Heart left ventricle (tissue), 13 donors: ENCODE results near the gene TPRA1.

ENCODE experiments used
- POLR2A ChIP-seq, 2 donors: fragments of 450-650 bp; IDR thresholded peaks; one replicate each; pipeline ENCODE4 v1.6.1; 2017; ENCODE audit warnings: antibody characterized with exemption in 2 of 2, mild to moderate bottlenecking in 2 of 2, moderate library complexity in 2 of 2
- TF ChIP-seq, protein P1 (sequence below), 12 donors: fragments of 200-600 bp; sonication (generic) in 4 of 12; IDR thresholded peaks; one replicate each; pipeline versions ENCODE4 v1.5.0 to v1.8.0; 2018 to 2022; ENCODE audit warnings: antibody characterized with exemption in 12 of 12, mild to moderate bottlenecking in 5 of 12
- donor health status: ischemic (EF 13 %, LVEDD 7.1; RV severe dilation, severe dysfunction).
- donor health status: DM: no; HTN: yes; CAD: no.
- donor health status: DM: no; HTN: no; CAD: no.
- donor health status: ischemic (EF 25% LVEDD 6.9; RV normal size, moderate dysfunction).
- donor health status: ischemic (EF 25% LVEDD 5.7; RV mildly dilated, moderate dysfunction).
- donor health status: ischemic (EF 35%, LVEDD 5.7; RV mildly dilated, moderate dysfunction).
- donor health status: nonischemic (EF 11% LVEDD 7.7; RV severe dilation, severe dysfunction).
- donor health status: DM: yes; HTN: yes; CAD: no.
- donor health status: PGD.
- donor health status: ischemic (EF 29% LVEDD 5.4; RV normal size, mild dysfunction).
- donor health status: nonischemic (EF 23%, LVEDD 6.1; RV moderate dilation, normal function).

DNA sequence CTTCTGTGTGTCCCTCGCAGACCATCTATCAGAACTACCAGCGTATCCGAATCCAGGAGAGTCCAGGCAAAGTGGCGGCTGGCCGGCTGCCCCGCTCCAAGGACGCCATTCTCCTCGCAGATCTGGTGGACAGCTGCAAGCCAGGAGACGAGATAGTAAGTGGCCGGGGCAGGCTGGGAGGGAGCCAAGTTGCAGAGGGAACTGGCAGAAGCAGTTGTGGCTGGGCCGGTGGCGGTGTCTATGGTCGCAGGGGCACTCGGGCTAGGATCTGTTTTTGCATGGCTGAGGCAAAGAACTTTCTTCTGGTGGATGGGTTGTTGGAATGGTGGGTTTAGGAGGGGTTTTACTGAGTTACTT, 17.8 kb upstream of the TPRA1 start:
- TF ChIP-seq, protein P1, sequence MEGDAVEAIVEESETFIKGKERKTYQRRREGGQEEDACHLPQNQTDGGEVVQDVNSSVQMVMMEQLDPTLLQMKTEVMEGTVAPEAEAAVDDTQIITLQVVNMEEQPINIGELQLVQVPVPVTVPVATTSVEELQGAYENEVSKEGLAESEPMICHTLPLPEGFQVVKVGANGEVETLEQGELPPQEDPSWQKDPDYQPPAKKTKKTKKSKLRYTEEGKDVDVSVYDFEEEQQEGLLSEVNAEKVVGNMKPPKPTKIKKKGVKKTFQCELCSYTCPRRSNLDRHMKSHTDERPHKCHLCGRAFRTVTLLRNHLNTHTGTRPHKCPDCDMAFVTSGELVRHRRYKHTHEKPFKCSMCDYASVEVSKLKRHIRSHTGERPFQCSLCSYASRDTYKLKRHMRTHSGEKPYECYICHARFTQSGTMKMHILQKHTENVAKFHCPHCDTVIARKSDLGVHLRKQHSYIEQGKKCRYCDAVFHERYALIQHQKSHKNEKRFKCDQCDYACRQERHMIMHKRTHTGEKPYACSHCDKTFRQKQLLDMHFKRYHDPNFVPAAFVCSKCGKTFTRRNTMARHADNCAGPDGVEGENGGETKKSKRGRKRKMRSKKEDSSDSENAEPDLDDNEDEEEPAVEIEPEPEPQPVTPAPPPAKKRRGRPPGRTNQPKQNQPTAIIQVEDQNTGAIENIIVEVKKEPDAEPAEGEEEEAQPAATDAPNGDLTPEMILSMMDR (IDR thresholded peaks at IDR 0.05): no peak
- TF ChIP-seq POLR2A (IDR thresholded peaks at IDR 0.05): no peak
